Ascending aorta (tissue), 2 donors: Measurements from ENCODE around the gene LYRM2. TPM values are rescaled to one million over a fixed set of nuclear protein-coding genes. Genes with fewer than 3 reads are reported as not detected.

ENCODE experiments used
- DNase-seq, 2 donors: peaks; one replicate each; pipeline ENCODE4 v3.0.0-alpha.2; 2019; ENCODE audit warnings: low spot score in 2 of 2
- H3K27ac ChIP-seq, 2 donors: fragments of 200-600 bp; sonication (generic); one replicate each; pipeline ENCODE4 v1.5.1; 2016 to 2017; ENCODE audit warnings: mild to moderate bottlenecking in 1 of 2
- H3K27me3 ChIP-seq: fragments of 200-600 bp; sonication (generic); one replicate; pipeline ENCODE4 v1.5.1; 2017
- H3K36me3 ChIP-seq, 2 donors: fragments of 200-600 bp; sonication (generic); one replicate each; pipeline ENCODE4 v1.5.1; 2016
- H3K4me1 ChIP-seq, 2 donors: fragments of 200-600 bp; sonication (generic); one replicate each; pipeline ENCODE4 v1.5.1; 2016 to 2017; ENCODE audit warnings: mild to moderate bottlenecking in 1 of 2
- H3K4me3 ChIP-seq, 2 donors: fragments of 200-600 bp; sonication (generic); one replicate each; pipeline ENCODE4 v1.5.1; 2016 to 2017; ENCODE audit warnings: mild to moderate bottlenecking in 1 of 2
- H3K9me3 ChIP-seq, 2 donors: fragments of 200-600 bp; sonication (generic); one replicate each; pipeline ENCODE4 v1.5.1; 2016
- CTCF ChIP-seq, 3 experiments: fragments of 200-600 bp in 2 of 3; fragments of 450-650 bp in 1 of 3; sonication (generic) in 2 of 3; IDR thresholded peaks; one replicate each; pipeline ENCODE4 v1.5.1; 2016 to 2019; ENCODE audit warnings: antibody characterized with exemption in 3 of 3, mild to moderate bottlenecking in 1 of 3, moderate library complexity in 1 of 3
- intact Hi-C: fragments of 100-400 bp; cut with DNase I; formaldehyde crosslinking; loops from one replicate; pipeline ENCODE4 v1.15.1; 2023
- total RNA-seq: library from RNA; depleted of rRNA; stranded (reverse); fragments of >200 nt; gene quantifications from one replicate; pipeline ENCODE4 v1.1.0, GENCODE V29; 2016

Gene LYRM2
- total RNA-seq, 1 donor from 2014 or later = 5.6 TPM

DNA sequence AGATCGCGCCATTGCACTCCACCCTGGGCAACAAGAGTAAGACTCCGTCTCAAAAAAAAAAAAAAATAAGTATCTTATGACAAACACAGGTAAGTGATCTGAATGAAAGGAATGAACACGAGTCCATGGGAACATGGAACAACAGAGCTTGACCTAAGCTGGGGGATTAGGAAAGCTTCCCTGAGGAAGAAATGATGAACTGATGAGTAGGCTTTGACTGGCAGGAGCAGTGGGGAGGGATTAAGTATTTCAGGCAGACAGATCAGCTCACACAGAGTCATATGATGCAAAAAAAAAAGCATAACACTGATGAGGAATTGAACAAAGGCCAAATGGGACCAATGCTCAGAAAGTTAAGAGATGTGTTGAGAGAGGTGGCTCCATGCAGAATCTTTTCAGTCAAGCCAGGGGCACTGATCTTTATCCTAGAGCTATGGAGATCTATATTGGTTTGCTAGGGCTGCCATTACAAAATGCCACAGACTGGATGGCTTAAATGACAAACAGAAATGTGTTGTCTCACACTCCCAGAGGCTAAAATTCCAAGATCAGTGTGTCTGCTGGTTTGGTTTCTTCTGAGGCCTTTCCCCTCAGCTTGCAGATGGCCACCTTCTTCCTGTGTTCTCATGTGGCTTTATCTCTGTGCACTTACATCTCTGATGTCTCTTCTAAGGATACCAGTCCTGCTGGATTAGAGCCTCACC lies 120.0 kb downstream of the LYRM2 start:
- Histone ChIP-seq H3K4me3 (no peak overlapping the region), H3K4me1 (peaks cover 0 to 9% of the 10 kb centered on the region in 2 donors), H3K36me3 (no peaks in the 10 kb centered on the region), H3K27ac (no peak overlapping the region), H3K9me3 (no peaks in the 10 kb centered on the region), H3K27me3 (no peaks in the 10 kb centered on the region)
- intact Hi-C loops = no loop called here
- DNase-seq = no peak
- TF ChIP-seq CTCF (IDR thresholded peaks at IDR 0.05) = no peak

Other genes starting within 250 kb of the LYRM2 start
- 9.2 TPM for gene RRAGD, start 226.5 kb downstream of the LYRM2 start, total RNA-seq
- 32.2 TPM for gene ANKRD6, start 205.6 kb downstream of the LYRM2 start, total RNA-seq
- 12.2 TPM for gene MDN1, start 181.0 kb upstream of the LYRM2 start, total RNA-seq
- 6.7 TPM for gene CASP8AP2, start 191.1 kb upstream of the LYRM2 start, total RNA-seq